ENCODE results near the gene CFL2. TPM values are rescaled to one million over a fixed set of nuclear protein-coding genes. Genes with fewer than 3 reads are reported as not detected.
"Not testable (repeated sequence)": the region's sequence is repeated elsewhere in the genome, so short reads cannot be mapped to it uniquely, and the experiment has no call there.

The CFL2 gene
- 100 to 1,000 TPM; 340 to 356 TPM for total RNA-seq
- long read RNA-seq, full-length matches to known transcripts, result 277 of 305 reads
- long read RNA-seq, partial matches to known transcripts, result 13 of 305 reads
- long read RNA-seq, other reads (novel, unspliced or antisense), result 15 of 305 reads

DNA sequence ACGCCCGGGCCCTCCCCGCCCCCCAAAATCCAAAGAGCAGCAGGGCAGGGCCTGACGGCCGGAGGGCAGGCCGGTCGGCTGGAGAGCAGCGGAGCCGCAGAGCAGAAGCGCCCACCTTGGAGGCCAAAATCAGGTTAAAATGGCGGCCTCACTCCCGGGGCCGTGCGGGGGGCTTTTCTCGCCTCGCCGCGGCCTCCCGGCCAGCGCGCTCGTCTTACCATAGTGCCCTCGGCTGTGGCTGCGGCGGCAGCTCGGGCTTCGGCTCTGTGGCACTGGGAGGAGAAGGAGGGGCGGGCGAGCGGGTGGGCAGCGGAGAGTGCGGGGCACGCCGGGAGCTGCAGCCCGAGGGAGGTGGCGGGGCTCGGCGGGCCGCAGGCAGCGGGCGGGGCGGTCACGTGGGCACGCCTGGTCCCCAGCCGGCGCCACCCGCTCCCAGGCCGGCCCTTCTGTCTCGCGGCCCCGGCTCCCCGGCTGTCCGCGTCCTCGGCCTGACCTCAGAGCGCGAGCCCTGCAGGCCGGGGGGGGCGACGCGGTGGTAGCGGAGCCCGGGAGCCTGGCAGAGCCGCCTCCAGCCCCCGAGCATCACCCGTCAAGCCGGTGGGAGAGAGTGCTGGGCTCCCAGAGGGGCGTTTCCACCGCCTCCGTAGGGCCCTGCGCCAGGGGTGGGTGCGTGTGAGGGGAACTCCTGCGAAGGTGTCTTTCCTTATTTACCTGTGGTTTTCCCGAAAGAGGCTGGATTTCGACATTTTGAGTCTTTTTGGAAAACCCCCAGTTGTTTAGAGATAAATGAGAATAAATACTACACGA, at the start of gene CFL2:
Gene CFL2, minus strand, starts transcription at position 274 of the 807 bp plus-strand sequence. Its CDS starts 53 bp downstream, at position 221.
- peak; percentile 86 for DNase-seq
- intact Hi-C loops (cut with DNase I), result loop anchor here in 1 of 2 donors (5.0 kb wide), 1 partner anchor 82 kb away; the partner anchor contains the start of gene SNX6
- ATAC-seq, result peak; percentile 97 to 98

DNA sequence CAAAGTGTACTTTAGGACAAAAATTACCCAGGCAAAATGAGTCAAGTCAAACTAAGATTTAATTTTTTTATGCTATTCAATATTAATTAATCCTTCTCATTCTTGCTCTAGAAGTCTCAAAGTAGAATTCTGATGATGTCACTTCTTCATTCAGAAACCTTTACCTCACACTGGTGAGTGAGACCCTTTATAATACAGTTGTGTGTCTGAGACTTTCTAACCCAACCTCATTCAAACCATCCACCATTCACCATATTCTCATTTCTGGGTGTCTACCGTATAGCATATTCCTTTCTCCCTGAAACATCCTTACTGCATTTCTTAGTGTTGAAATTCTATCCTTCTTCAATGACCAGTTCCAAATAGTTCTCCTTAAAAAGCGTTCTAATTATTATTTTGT, 40.8 kb upstream of the CFL2 start:
- DNase-seq, result no peak
- intact Hi-C loops (cut with DNase I), result no loop called here
- ATAC-seq, result no peak

- no peak for ATAC-seq
- intact Hi-C loops (cut with DNase I), result no loop called here
- DNase-seq, result no peak
Observed at GRCh38 chr14:34754687-34755086, 40.3 kb upstream of the CFL2 start.

DNA sequence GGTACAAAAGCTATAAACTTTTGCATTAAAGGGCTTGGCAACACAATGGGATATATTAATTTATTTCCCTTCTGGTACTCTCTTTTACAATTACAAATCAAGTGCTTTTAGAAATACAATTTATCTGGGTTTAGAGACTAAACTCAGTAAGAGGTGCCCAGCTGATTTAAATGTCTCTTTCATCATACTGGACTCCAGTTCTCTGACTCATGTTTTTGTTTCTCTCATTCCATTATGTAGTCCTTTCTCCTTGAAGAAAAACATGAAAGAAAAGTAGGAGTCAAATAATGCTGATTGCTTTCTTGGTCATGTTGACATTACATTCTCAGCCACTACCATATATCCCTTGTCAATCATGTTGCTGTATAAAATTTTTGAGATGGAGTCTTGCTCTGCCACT, 36.3 kb upstream of the CFL2 start:
- intact Hi-C loops (cut with DNase I), result no loop called here
- ATAC-seq (peak in 1 of 2 donors; percentile 79), DNase-seq (no peak)

GRCh38 chr14:34750233-34750632, 35.8 kb upstream of the CFL2 start:
- no peak for DNase-seq

GRCh38 chr14:34749408-34749807, 35.0 kb upstream of the CFL2 start:
- ATAC-seq, result peak in 1 of 2 donors; percentile 84
- intact Hi-C loops (cut with DNase I), result no loop called here

More at GRCh38 chr14:34750233-34750632, 35.8 kb upstream of the CFL2 start:
- ATAC-seq, result peak in 1 of 2 donors; percentile 86
- intact Hi-C loops (cut with DNase I), result no loop called here

GRCh38 chr14:34742270-34743115, 28.1 kb upstream of the CFL2 start:
- no peak for DNase-seq
- ATAC-seq, result no peak
- intact Hi-C loops (cut with DNase I), result no loop called here

More at GRCh38 chr14:34749408-34749807, 35.0 kb upstream of the CFL2 start:
- no peak for DNase-seq

GRCh38 chr14:34741840-34742239, 27.4 kb upstream of the CFL2 start:
- intact Hi-C loops (cut with DNase I), result no loop called here
- DNase-seq, result no peak
- no peak for ATAC-seq

DNA sequence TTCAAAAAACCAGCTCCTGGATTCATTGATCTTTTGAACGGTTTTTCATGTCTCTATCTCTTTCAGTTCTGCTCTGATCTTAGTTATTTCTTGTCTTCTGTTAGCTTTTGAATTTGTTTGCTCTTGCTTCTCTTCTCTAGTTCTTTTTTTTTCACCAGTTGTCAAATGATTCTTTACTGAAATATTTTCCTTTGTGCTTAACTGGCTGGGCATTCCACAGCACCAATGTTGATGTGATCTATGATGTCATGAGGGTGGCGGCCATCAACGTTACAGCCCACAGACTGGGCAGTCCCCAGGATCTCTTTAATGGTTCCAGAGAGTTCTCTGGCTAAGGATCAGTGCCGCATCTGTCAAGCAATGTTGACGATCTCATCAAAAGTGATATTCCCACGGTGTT, 25.7 kb upstream of the CFL2 start:
- intact Hi-C loops (cut with DNase I); ATAC-seq; DNase-seq: not testable (repeated sequence)

- ATAC-seq; intact Hi-C loops (cut with DNase I); DNase-seq: not testable (repeated sequence)
Observed at GRCh38 chr14:34737079-34737478, 22.7 kb upstream of the CFL2 start.

GRCh38 chr14:34733245-34733644, 18.9 kb upstream of the CFL2 start:
- no peak for DNase-seq
- intact Hi-C loops (cut with DNase I), result no loop called here

DNA sequence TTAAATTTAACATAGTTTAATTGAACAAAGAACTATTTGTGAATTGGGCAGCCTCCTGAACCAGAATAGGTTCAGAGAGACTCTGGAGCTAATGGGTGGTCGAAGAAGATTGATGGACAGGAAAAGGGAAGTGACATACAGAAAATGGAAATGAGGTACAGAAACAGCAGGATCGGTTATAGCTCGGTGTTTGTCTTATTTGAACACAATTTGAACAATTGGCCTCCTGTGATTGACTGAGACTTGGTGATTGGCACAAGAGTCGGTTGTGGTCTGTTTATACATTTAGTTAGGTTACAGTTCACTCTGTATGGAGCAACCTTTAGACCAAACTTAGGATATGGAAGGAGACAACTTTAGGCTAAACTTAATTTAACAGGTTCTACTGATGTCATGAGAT, 18.4 kb upstream of the CFL2 start:
- intact Hi-C loops (cut with DNase I), result no loop called here
- DNase-seq, result no peak

More at GRCh38 chr14:34733245-34733644, 18.9 kb upstream of the CFL2 start:
- no peak for ATAC-seq

DNA sequence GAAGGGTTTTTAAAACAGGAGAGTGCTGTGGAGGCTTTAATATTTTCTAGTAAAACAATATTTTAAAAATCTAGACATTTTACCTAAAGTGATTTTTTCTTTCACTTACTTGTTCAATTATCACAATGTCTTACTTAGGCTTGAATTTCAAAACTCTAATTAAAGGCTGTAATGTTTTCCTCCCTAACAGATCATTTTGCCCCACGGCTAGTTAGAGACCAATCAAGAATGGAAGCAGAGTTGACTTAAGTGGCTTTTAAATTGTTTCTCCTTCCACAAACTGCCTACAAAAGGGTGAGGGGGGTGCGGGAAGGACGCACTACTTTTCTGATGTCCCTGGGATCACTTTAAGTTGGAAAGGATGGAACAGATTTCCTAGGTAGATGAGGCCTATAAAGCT, 9.5 kb upstream of the CFL2 start:
- DNase-seq (no peak), ATAC-seq (no peak)
- intact Hi-C loops (cut with DNase I), result loop anchor here (2.0 to 5.0 kb wide), 2 partner anchors 47 to 51 kb away; no protein-coding TSS in a partner anchor

More for the DNA sequence above, 18.4 kb upstream of the CFL2 start:
- ATAC-seq, result no peak

- peak; percentile 66 to 72 for ATAC-seq
- intact Hi-C loops (cut with DNase I), result loop anchor here (2.0 to 5.0 kb wide), 2 partner anchors 46 to 50 kb away; no protein-coding TSS in a partner anchor
- DNase-seq, result no peak
Observed at GRCh38 chr14:34722723-34723545, 8.5 kb upstream of the CFL2 start.

- DNase-seq (no peak), ATAC-seq (no peak)
- intact Hi-C loops (cut with DNase I), result loop anchor here in 1 of 2 donors (5.0 kb wide), 1 partner anchor 44 kb away; no protein-coding TSS in a partner anchor
Observed at GRCh38 chr14:34721129-34721528, 6.7 kb upstream of the CFL2 start.

DNA sequence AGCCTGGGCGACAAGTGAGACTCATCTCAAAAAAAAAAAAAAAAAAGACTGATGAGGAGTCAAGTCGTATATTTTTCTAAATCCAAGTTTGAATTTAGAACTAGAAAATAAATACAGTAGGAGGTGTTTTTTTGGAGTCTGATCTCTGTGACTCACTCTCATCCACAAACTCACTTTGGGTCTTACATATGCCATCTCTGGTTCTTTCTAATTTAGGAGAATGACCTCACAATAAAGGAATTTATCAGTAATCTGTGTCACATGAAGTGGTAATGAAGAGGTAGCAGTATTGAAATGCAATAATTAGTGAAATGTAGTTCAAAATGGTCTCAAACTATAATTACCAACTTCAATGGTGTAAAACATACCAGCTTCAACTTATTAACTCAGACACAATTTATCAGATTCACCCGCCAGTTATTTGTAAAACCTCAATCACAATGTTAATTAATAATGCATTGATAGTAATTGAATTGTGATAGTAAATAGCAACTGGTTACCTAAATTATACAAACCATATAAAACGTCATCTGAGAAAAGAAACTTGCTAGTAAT, 4.4 kb upstream of the CFL2 start:
- DNase-seq (no peak), ATAC-seq (no peak)
- intact Hi-C loops (cut with DNase I), result no loop called here

DNA sequence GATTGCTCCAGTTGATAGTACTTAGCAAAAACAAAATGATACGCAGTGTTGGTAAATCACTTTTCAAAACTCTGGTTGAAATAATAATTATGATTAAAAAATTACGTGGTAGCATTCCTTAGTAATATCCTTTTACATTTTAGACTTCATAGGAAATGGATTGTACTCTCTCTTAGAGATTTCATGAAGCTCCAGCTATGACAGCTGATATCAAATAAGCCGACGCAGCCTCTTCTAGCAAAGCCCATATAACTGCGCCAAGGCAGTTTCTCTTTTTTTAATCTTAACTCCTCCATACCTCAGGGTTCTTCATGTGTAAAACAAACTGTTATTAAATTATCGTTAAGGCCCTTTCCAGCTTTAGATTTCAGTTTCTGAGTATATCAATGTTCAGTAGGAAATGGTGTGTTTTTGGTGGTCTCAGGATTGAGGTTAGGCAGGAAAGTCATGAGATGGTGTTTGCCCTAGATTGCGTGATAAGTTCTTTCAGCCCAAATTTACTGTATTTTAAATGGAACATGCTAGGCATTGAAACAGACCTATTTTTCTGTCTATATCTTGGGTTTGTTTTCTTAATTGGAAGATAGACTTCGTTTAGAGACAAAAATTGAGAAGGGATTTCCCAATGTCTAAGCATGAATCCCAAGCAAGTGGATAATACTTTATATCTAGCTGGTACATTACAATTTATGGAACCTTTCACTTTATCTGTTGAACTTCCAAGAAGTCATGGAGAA, 902 bp upstream of the CFL2 start:
- ATAC-seq (no peak), DNase-seq (no peak)
- intact Hi-C loops (cut with DNase I), result no loop called here

Measured in left cardiac atrium (tissue), 4 donors.